A549 (cell line): ENCODE data around the gene ERVW-1. TPM values are rescaled to one million over a fixed set of nuclear protein-coding genes. Genes with fewer than 3 reads are reported as not detected.
"Not testable (repeated sequence)": the region's sequence is repeated elsewhere in the genome, so short reads cannot be mapped to it uniquely, and the experiment has no call there.

Experiments
- ATAC-seq, 2 experiments: fragments of 200-7000 bp in 1 of 2; fragments of >200 bp in 1 of 2; cut with Nextera tagmentation in 1 of 2; cut with Tn5 transposase in 1 of 2; 3 replicates each; pipeline versions ENCODE4 v1.8.0 to v1.9.1; 2018 to 2020; ENCODE audit warnings: mild to moderate bottlenecking in 1 of 2, moderate library complexity in 1 of 2
- CTCF ChIA-PET: fragments of 300-600 bp; sonication (Branson Sonifier 250); formaldehyde crosslinking; extraction: SDS; loops from one replicate; lab custom pipeline; 2021; ENCODE audit warnings: antibody characterized with exemption, inconsistent platforms; lab: Yijun Ruan, JAX
- POLR2A ChIA-PET: fragments of 350-600 bp; formaldehyde crosslinking; extraction: SDS; loops from one replicate; lab custom pipeline; 2021; ENCODE audit warnings: antibody characterized with exemption, inconsistent platforms; lab: Yijun Ruan, JAX
- DNase-seq, 2 experiments: peaks; one replicate each; pipeline versions ENCODE4 v3.0.0 to v3.0.0-alpha.2; 2011 to 2016; ENCODE audit warnings: low read depth in 1 of 2, low spot score in 1 of 2
- FAIRE-seq: peaks from 2 replicates; lab custom pipeline; 2011; peaks lifted over from hg19 to GRCh38; lab: Jason Lieb, UNC
- H3K27ac ChIP-seq, 2 experiments: fragments of >200 bp; sonication (Bioruptor Twin); formaldehyde crosslinking; 3 replicates each; pipeline ENCODE4 v1.5.1; 2016 to 2017
- H3K4me1 ChIP-seq: fragments of >200 bp; sonication (Bioruptor Twin); formaldehyde crosslinking; 3 replicates; pipeline ENCODE4 v1.6.1; 2016
- H3K4me2 ChIP-seq: fragments of >200 bp; sonication (Bioruptor Twin); formaldehyde crosslinking; 3 replicates; pipeline ENCODE4 v1.6.1; 2016
- H3K4me3 ChIP-seq: fragments of >200 bp; sonication (Bioruptor Twin); formaldehyde crosslinking; 3 replicates; pipeline ENCODE4 v1.5.1; 2016
- H3K9me3 ChIP-seq: fragments of >200 bp; sonication (Bioruptor Twin); formaldehyde crosslinking; 3 replicates; pipeline ENCODE4 v1.6.1; 2016
- BCL3 ChIP-seq: fragments of >200 bp; sonication (Bioruptor Twin); formaldehyde crosslinking; IDR thresholded peaks from 3 replicates; pipeline ENCODE4 v1.6.1; 2016
- BHLHE40 ChIP-seq: IDR thresholded peaks from 2 replicates; pipeline ENCODE4 v1.6.1; 2012; ENCODE audit warnings: low read depth, low read length, inconsistent platforms
- CHD2 ChIP-seq: fragments of 150-350 bp; IDR thresholded peaks from 2 replicates; pipeline ENCODE4 v1.6.1; 2014; ENCODE audit warnings: low read length; ENCODE audit not compliant: partially characterized antibody
- ELK1 ChIP-seq: fragments of 150-350 bp; IDR thresholded peaks from 2 replicates; pipeline ENCODE4 v1.6.1; 2014; ENCODE audit warnings: low read depth, mild to moderate bottlenecking, low read length
- EP300 ChIP-seq, 2 experiments: fragments of >200 bp; sonication (Bioruptor Twin); formaldehyde crosslinking; IDR thresholded peaks; 2 replicates in 1 of 2; 3 replicates in 1 of 2; pipeline ENCODE4 v1.6.1; 2016 to 2017
- ESRRA ChIP-seq: fragments of 150-350 bp; IDR thresholded peaks from 2 replicates; pipeline ENCODE4 v1.6.1; 2014; ENCODE audit warnings: mild to moderate bottlenecking, low read length, borderline replicate concordance
- FOXS1 ChIP-seq: fragments of 250-450 bp; sonication (Bioruptor Pico); IDR thresholded peaks from 2 replicates; pipeline ENCODE4 v1.5.0; 2020; ENCODE audit warnings: mild to moderate bottlenecking, moderate library complexity
- HOXB5 ChIP-seq: fragments of 250-450 bp; sonication (Bioruptor Pico); IDR thresholded peaks from 2 replicates; pipeline ENCODE4 v1.5.0; 2020; ENCODE audit warnings: mild to moderate bottlenecking, moderate library complexity
- JUNB ChIP-seq: fragments of >200 bp; sonication (Bioruptor Twin); formaldehyde crosslinking; IDR thresholded peaks from 2 replicates; pipeline ENCODE4 v1.6.1; 2016
- KDM1A ChIP-seq: fragments of 200-600 bp; sonication (generic); IDR thresholded peaks from 2 replicates; pipeline ENCODE4 v1.6.1; 2016; ENCODE audit warnings: low read depth, mild to moderate bottlenecking
- MAFK ChIP-seq: fragments of 450-650 bp; IDR thresholded peaks from 2 replicates; pipeline ENCODE4 v1.6.1; 2014; ENCODE audit not compliant: partially characterized antibody
- MAX ChIP-seq: IDR thresholded peaks from 2 replicates; pipeline ENCODE4 v1.6.1; 2012
- POLR2A ChIP-seq: IDR thresholded peaks from 2 replicates; pipeline ENCODE4 v1.6.1; 2012; ENCODE audit warnings: mild to moderate bottlenecking, low read length
- POLR2AphosphoS2 ChIP-seq: conservative IDR thresholded peaks from 2 replicates; pipeline ENCODE4 v1.6.1; 2012; ENCODE audit warnings: low read length, improper control_type of control experiment, inconsistent platforms
- RCOR1 ChIP-seq: fragments of 150-350 bp; IDR thresholded peaks from 2 replicates; pipeline ENCODE4 v1.6.1; 2014; ENCODE audit warnings: antibody characterized with exemption, low read length, low read depth
- REST ChIP-seq: fragments of 200-600 bp; sonication (generic); IDR thresholded peaks from 2 replicates; pipeline ENCODE4 v1.6.1; 2016; ENCODE audit warnings: antibody characterized with exemption, mild to moderate bottlenecking, moderate library complexity
- RNF2 ChIP-seq: fragments of 200-600 bp; sonication (generic); IDR thresholded peaks from 2 replicates; pipeline ENCODE4 v1.6.1; 2016; ENCODE audit warnings: low read depth, mild to moderate bottlenecking, antibody characterized with exemption, moderate library complexity, borderline replicate concordance
- SMC3 ChIP-seq: fragments of >200 bp; sonication (Bioruptor Twin); formaldehyde crosslinking; IDR thresholded peaks from 3 replicates; pipeline ENCODE4 v1.6.1; 2018; ENCODE audit warnings: inconsistent platforms
- SREBF2 ChIP-seq: fragments of 450-650 bp; IDR thresholded peaks from 2 replicates; pipeline ENCODE4 v1.6.1; 2014; ENCODE audit warnings: mild to moderate bottlenecking, moderate library complexity
- USF2 ChIP-seq: fragments of 450-650 bp; IDR thresholded peaks from 2 replicates; pipeline ENCODE4 v1.6.1; 2014; ENCODE audit warnings: antibody characterized with exemption
- ZC3H11A ChIP-seq: fragments of 450-650 bp; IDR thresholded peaks from 2 replicates; pipeline ENCODE4 v1.6.1; 2014; ENCODE audit warnings: antibody characterized with exemption, mild to moderate bottlenecking
- ZNF302 ChIP-seq: fragments of 250-450 bp; sonication (Bioruptor Pico); IDR thresholded peaks from 2 replicates; pipeline ENCODE4 v1.9.0; 2021; ENCODE audit warnings: inconsistent platforms, mild to moderate bottlenecking, moderate library complexity
- ZSCAN20 ChIP-seq: fragments of 250-450 bp; sonication (Bioruptor Pico); IDR thresholded peaks from 2 replicates; pipeline ENCODE4 v1.8.0; 2022; ENCODE audit warnings: mild to moderate bottlenecking, moderate library complexity
- WGBS: methylation state at CpG from one replicate; pipeline ENCODE4 v1.1.6; 2017; ENCODE audit errors: missing lambda C conversion rate; 5-methylcytosine and 5-hydroxymethylcytosine counted together
- polyA plus RNA-seq, 4 experiments: library from polyadenylated mRNA; depleted of rRNA in 3 of 4; stranded (reverse); fragments of >200 nt; fragmentation: RNase III in 1 of 4; extraction: RNeasy Plus Mini Kit Qiagen cat#74134 plus additional on column Dnase treatment in 1 of 4; gene quantifications; 2 replicates in 3 of 4; 3 replicates in 1 of 4; pipeline ENCODE4 v1.2.3, GENCODE V29; 2011 to 2017

Gene ERVW-1
- polyA plus RNA-seq, 2 of the 4 experiments (the other 2 are of a cell fraction) = not detected

- ATAC-seq = no peak
- WGBS = 89% methylated on average over 4 of the region's 4 CpGs
- Histone ChIP-seq H3K9me3 (no peaks in the 10 kb centered on the region), H3K4me2 (no peak overlapping the region), H3K4me3 (no peak overlapping the region), H3K4me1 (no peaks in the 10 kb centered on the region), H3K27ac (no peak overlapping the region)
- CTCF ChIA-PET = interaction anchor here (1.3 kb wide), 1 partner anchor 14 kb away, joined by 3 read pairs; no protein-coding TSS in a partner anchor
- POLR2A ChIA-PET = no interaction called here
- FAIRE-seq = no peak
- TF ChIP-seq MAFK (no peak), FOXS1 (CRISPR knock-in tag) (no peak), MAX (no peak), ZSCAN20 (CRISPR knock-in tag) (no peak), POLR2A (no peak), HOXB5 (CRISPR knock-in tag) (no peak), SMC3 (no peak), ESRRA (no peak), SREBF2 (no peak)
- DNase-seq = no peak
Measured at GRCh38 chr7:92478711-92479110, 965 bp upstream of the ERVW-1 start.

- ATAC-seq (no peak), DNase-seq (no peak), FAIRE-seq (no peak)
- H3K27ac ChIP-seq = no peak overlapping the region
- TF ChIP-seq ZSCAN20 (CRISPR knock-in tag) (no peak), MAFK (no peak), CHD2 (no peak), SMC3 (no peak), BCL3 (no peak), RNF2 (no peak), KDM1A (no peak), ELK1 (no peak), EP300 (IDR thresholded peaks at IDR 0.05) (no peak), REST (no peak), RCOR1 (no peak), BHLHE40 (no peak), POLR2AphosphoS2 (no peak), USF2 (no peak), JUNB (no peak), ZNF302 (CRISPR knock-in tag) (no peak), ZC3H11A (no peak)
- no peaks in the 10 kb centered on the region for H3K9me3 ChIP-seq
- no peaks in the 10 kb centered on the region for H3K4me1 ChIP-seq
- H3K4me2 ChIP-seq = no peak overlapping the region
- H3K4me3 ChIP-seq = no peak overlapping the region
- WGBS = 59% methylated on average over 9 of the region's 9 CpGs
- CTCF ChIA-PET = interaction anchor here (1.3 kb wide), 1 partner anchor 14 kb away, joined by 3 read pairs; no protein-coding TSS in a partner anchor
- POLR2A ChIA-PET = no interaction called here
Measured at GRCh38 chr7:92478095-92478494, 349 bp upstream of the ERVW-1 start.

DNA sequence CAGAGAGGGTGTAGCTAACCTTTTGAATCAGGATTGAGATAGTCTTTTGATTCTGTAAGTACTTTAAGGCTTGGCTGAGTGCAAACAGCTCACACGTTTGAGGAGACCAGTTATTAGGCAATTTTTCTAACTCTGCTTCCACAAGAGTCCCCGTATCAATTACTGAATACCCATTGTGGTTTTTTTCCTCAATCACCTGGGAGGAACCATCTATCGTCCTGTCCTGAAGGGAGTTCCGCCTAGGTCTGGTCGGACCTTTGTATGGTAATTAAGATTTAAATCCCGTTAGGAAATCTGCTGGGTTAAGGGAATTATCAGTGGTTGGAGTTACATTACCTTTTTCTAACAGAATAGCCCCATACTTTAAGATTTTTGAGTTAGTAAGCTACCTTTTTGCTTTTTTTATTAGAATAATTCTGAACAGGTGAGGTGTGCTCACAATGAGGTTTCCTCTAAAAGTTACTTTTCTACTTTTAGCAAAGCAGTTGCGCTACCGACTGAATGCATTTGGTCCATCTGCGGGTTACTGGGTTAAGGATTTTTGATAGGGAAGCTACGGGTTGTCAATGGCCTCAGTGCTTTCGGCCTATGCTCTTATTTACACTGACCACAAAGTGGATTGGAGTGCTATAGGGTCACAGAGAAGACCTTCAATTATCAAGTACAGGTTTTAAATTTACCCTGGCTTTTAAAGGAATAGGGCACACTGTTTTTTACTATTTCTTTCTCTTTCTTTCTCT, 1.7 kb downstream of the ERVW-1 start:
- WGBS = 75% methylated on average over 11 of the region's 11 CpGs
- H3K27ac ChIP-seq, H3K4me1 ChIP-seq, ATAC-seq, FAIRE-seq, H3K4me3 ChIP-seq, DNase-seq, H3K4me2 ChIP-seq, POLR2A ChIA-PET, H3K9me3 ChIP-seq: not testable (repeated sequence)
- CTCF ChIA-PET = interaction anchor here (1.2 to 2.2 kb wide), 3 partner anchors 8 to 16 kb away, joined by 3 to 8 read pairs (median 3); no protein-coding TSS in a partner anchor

GRCh38 chr7:92475261-92475770, 2.4 kb downstream of the ERVW-1 start:
- DNase-seq, FAIRE-seq, H3K9me3 ChIP-seq, H3K4me2 ChIP-seq, ATAC-seq, H3K27ac ChIP-seq, POLR2A ChIA-PET, H3K4me1 ChIP-seq, H3K4me3 ChIP-seq: not testable (repeated sequence)
- CTCF ChIA-PET = interaction anchor here (2.2 kb wide), 1 partner anchor 14 kb away, joined by 8 read pairs; no protein-coding TSS in a partner anchor
- WGBS = 74% methylated on average over 12 of the region's 12 CpGs
